CD4-positive, alpha-beta T cell treated with Interferon gamma for 1 hour (primary cell): ENCODE measurements around the gene CAGE1.
A peak's percentile ranks its signal among the peaks of the same experiment; 100 is the strongest.

Experiments used
- DNase-seq: peaks from one replicate; pipeline ENCODE4 v3.0.0-alpha.2; 2020

The CAGE1 gene

GRCh38 chr6:7389451-7390225, at the start of gene CAGE1, which contains the start of gene RIOK1:
Gene CAGE1, minus strand, starts transcription at chr6:7389742. Its CDS starts 2,569 bp downstream, at chr6:7387173.
Gene RIOK1, plus strand, starts transcription at chr6:7389808. Its CDS starts 195 bp downstream, at chr6:7390003.
- DNase-seq, result peak; percentile 94

DNA sequence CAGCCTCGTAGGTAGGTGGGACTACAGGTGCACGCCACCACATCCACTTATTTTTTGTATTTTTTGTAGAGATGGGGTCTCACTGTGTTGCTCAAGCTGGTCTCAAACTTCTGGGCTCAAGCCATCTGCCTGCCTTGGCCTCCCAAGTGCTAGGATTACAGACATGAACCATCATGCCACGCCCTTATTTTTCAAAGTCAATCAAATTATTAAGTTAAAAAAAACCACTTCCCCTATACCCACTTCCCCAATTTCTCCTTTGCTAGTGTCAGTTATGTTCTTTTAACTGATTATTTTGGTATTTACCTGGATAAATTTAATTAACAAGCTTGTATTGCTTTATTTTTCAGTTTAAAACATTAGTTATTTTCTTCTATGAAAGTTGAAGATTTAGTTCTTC, 49.7 kb upstream of the CAGE1 start:
- DNase-seq, result no peak

DNA sequence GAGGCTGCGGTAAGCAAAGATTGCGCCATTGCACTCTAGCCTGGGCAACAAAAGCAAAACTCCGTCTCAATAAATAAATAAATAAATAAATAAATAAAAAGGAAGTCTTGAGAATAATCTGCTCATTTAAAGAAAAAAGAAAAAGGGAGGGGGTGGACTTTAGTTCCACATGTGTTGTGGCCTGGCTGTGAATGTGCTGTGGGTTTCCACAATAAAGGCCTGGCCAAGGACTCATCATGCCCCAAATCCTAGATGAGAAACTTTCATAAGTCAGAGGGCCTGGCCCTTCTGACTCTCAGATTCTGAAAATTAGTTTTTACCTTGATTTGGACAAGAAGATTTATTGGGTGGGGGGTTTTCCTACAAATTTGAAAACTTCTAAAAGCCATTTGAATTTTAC, 48.5 kb upstream of the CAGE1 start:
- DNase-seq, result no peak

DNA sequence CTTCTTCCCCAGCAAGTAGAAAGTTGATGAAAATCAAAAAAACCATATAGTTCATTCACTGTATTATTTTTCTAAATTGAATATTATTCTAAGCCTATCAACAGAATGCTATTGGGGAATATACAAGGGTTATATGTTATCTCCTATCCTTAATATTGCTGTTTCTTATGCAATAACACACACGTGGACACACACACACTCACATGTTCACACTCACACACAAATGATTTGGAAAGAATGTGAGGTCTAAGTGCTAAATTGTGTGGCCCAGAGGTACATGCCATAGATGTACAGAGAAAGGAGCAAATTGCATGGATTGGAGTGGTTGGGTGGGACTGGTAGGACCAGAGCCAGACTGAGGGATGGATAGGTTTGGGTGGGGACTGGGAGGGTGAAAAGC, 45.1 kb upstream of the CAGE1 start:
- no peak for DNase-seq

- DNase-seq, result no peak
Observed at GRCh38 chr6:7433121-7433617, 43.6 kb upstream of the CAGE1 start.

- DNase-seq, result no peak
Observed at GRCh38 chr6:7432391-7433120, 43.0 kb upstream of the CAGE1 start.

- DNase-seq, result no peak
Observed at GRCh38 chr6:7431674-7432390, 42.3 kb upstream of the CAGE1 start.

GRCh38 chr6:7431313-7431673, 41.8 kb upstream of the CAGE1 start:
- no peak for DNase-seq

GRCh38 chr6:7426447-7427169, 37.1 kb upstream of the CAGE1 start:
- DNase-seq, result no peak

DNA sequence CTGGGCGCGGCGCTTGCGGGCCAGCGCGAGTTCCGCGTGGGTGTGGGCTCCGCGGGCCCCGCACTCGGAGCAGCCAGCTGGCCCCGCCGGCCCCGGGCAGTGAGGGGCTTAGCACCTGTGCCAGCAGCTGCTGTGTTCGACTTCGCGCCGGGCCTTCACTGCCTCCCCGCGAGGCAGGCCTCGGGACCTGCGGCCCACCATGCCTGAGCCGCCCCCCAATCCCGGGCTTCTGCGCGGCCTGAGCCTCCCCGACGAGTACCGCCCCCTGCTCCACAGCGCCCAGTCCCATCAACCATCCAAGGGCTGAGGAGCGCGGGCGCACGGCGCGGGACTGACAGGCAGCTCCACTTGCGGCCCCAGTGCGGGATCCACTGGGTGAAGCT, 36.3 kb upstream of the CAGE1 start:
- no peak for DNase-seq

DNA sequence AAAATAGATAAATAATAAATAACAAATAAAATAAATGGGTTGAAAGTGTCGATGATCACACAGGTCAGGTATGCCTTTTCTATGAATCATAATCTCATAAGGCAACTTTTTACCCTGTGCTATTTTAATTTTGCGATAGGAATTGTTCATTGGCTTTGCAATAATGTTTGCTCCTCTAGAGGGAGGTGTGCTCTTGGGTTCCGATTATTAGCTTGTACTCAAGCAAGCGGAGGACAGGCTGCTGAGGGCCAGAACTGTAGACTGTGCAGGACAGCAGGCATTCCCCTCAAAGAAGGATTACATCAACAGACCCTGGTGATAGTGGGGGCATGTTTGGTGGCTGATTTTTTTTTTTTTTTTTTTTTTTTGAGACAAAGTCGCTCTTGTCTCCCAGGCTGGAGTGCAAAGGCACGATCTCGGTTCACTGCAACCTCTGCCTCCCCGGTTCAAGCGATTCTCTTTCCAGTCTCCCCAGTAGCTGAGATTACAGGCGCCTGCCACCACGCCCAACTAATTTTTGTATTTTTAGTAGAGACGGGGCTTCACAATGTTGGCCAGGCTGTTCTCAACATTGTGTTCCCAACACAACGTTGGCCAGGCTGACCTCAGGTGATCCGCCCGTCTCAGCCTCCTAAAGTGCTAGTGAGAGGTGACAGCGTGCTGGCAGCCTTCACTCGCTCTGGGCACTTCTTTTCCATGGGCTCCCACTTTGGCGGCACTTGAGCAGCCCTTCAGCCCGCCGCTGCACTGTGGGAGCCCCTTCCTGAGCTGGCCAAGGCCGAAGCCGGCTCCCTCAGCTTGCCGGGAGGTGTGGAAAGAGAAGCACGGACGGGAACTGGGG, 35.6 kb upstream of the CAGE1 start:
- DNase-seq, result no peak

- no peak for DNase-seq
Observed at GRCh38 chr6:7424058-7424457, 34.5 kb upstream of the CAGE1 start.

DNA sequence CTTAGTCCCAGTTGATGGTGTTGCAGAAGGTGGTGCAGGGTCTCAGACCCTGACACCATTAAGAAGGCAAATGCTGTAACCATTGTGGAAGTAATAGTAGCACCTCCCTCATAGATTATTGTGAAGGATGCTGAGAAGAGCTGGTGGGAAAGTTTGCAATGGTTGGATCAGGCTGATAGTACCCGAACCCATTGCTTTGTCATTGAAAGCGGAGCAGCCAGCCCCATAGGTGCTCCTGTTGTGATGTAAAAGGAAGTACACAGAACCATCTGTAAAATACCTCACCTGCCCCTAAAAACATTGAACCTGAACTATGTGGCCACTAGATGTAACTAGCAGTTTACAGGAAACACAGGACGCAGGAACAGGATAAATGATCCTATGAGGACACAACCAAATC, 31.5 kb upstream of the CAGE1 start:
- no peak for DNase-seq

GRCh38 chr6:7419065-7419464, 29.5 kb upstream of the CAGE1 start:
- no peak for DNase-seq

DNA sequence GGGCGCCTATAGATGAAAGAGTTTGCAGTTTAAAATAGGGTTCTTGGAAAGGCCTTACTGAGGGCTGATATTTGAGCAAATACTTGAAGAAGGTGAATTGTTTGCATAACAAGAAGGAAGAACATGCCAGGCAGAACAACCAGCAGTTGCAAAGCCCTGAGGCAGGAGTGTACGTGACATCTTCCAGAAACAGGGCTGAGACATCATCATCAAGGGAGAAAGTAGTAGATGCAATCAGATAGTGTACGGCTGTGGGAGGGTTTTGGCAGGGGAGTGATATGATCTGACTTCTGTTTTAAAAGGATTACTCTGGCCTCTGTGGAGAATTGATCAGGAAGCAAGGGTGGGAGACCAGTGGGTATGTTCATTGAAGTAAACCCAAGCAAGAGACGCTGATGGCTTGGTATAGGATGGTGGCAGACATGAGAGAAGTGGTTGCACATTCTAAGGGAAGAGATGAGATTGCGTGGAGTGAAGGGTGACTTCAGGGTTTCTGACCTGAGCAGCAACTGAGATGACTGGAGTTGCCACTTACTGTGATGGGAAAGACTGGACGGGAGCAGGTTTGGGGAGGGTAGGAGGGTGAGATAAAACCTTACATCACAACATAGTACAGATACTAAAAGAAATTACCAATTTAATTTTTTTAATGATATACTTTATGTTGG, 28.8 kb upstream of the CAGE1 start:
- DNase-seq, result no peak

GRCh38 chr6:7417684-7418083, 28.1 kb upstream of the CAGE1 start:
- DNase-seq, result no peak

- DNase-seq, result no peak
Observed at GRCh38 chr6:7414811-7415210, 25.3 kb upstream of the CAGE1 start.

GRCh38 chr6:7413151-7413823, 23.7 kb upstream of the CAGE1 start:
- DNase-seq, result no peak

- DNase-seq, result no peak
Observed at GRCh38 chr6:7411328-7411727, 21.8 kb upstream of the CAGE1 start.

GRCh38 chr6:7410851-7411250, 21.3 kb upstream of the CAGE1 start:
- DNase-seq, result no peak

GRCh38 chr6:7409740-7410139, 20.2 kb upstream of the CAGE1 start:
- DNase-seq, result no peak
